Endothelial cell of umbilical vein (primary cell): ENCODE results near the gene HIP1. TPM values are rescaled to one million over a fixed set of nuclear protein-coding genes. Genes with fewer than 3 reads are reported as not detected.

ENCODE experiments used
- BruUV-seq: library from RNA; stranded (reverse); fragments of 400-500 nt; replicated peaks from 2 replicates; lab custom pipeline; 2021; lab: Mats Ljungman, UMichigan
- CTCF ChIA-PET: fragments of 300-600, 350-600 bp; sonication (Branson Sonifier 250); formaldehyde crosslinking; loops from one replicate; lab custom pipeline; 2021; ENCODE audit warnings: antibody characterized with exemption, inconsistent platforms; lab: Charles Lee
- POLR2A ChIA-PET: fragments of 300-600, 350-600 bp; sonication (Branson Sonifier 250); formaldehyde crosslinking; loops from one replicate; lab custom pipeline; 2021; ENCODE audit warnings: antibody characterized with exemption, inconsistent platforms; lab: Charles Lee
- DNase-seq: peaks from one replicate; pipeline ENCODE4 v3.0.0-alpha.2; 2011; ENCODE audit warnings: low read depth, low spot score
- FAIRE-seq: peaks from 2 replicates; lab custom pipeline; 2011; peaks lifted over from hg19 to GRCh38; lab: Jason Lieb, UNC
- H2AFZ ChIP-seq: 2 replicates; pipeline ENCODE4 v1.6.0; 2012; ENCODE audit warnings: low read depth, low read length, control low read depth, inconsistent platforms
- H3K27ac ChIP-seq: 2 replicates; pipeline ENCODE4 v1.5.1; 2011; ENCODE audit warnings: low read depth, mild to moderate bottlenecking, control low read depth, low read length, moderate library complexity; ENCODE audit not compliant: insufficient read depth
- H3K27me3 ChIP-seq, 2 experiments: 2 replicates each; pipeline versions ENCODE4 v1.6.0 to v1.6.1; 2011; ENCODE audit warnings: low read length in 2 of 2, mixed read lengths in 1 of 2; ENCODE audit not compliant: control insufficient read depth in 2 of 2, insufficient read depth in 2 of 2
- H3K36me3 ChIP-seq, 2 experiments: 2 replicates in 1 of 2; 3 replicates in 1 of 2; pipeline ENCODE4 v1.5.1; 2011; ENCODE audit warnings: low read length in 2 of 2, mild to moderate bottlenecking in 1 of 2, moderate library complexity in 1 of 2; ENCODE audit not compliant: control insufficient read depth in 2 of 2, insufficient read depth in 2 of 2; ENCODE audit errors: extremely low read depth in 1 of 2
- H3K4me1 ChIP-seq: 3 replicates; pipeline ENCODE4 v1.5.1; 2011; ENCODE audit warnings: mild to moderate bottlenecking, low read length; ENCODE audit not compliant: control insufficient read depth, insufficient read depth; ENCODE audit errors: extremely low read depth
- H3K4me2 ChIP-seq: 2 replicates; pipeline ENCODE4 v1.6.1; 2011; ENCODE audit warnings: low read length, control low read depth, mixed read lengths; ENCODE audit not compliant: insufficient read depth
- H3K4me3 ChIP-seq, 3 experiments: fragments of 200-600 bp in 1 of 3; sonication (generic), shearing (Covaris generic) in 1 of 3; replicated peaks in 1 of 3; 2 replicates each; pipeline ENCODE4 v1.5.1; 2011 to 2016; ENCODE audit warnings: control low read depth in 3 of 3, low read length in 3 of 3, mild to moderate bottlenecking in 2 of 3, inconsistent platforms in 1 of 3, low read depth in 1 of 3, moderate library complexity in 1 of 3; ENCODE audit not compliant: insufficient read depth in 1 of 3
- H3K79me2 ChIP-seq: 2 replicates; pipeline ENCODE4 v1.6.0; 2012; ENCODE audit warnings: low read length, inconsistent platforms; ENCODE audit not compliant: control insufficient read depth, insufficient read depth
- H3K9ac ChIP-seq: replicated peaks from 2 replicates; pipeline ENCODE3; 2011; ENCODE audit warnings: low read length, control low read depth; ENCODE audit not compliant: insufficient read depth; ENCODE audit errors: extremely low read depth
- H3K9me1 ChIP-seq: replicated peaks from 3 replicates; pipeline ENCODE4 v1.6.0; 2011; ENCODE audit warnings: mild to moderate bottlenecking, low read length; ENCODE audit not compliant: control insufficient read depth, insufficient read depth; ENCODE audit errors: extremely low read depth
- H3K9me3 ChIP-seq: replicated peaks from 2 replicates; pipeline ENCODE4 v1.5.1; 2012; ENCODE audit warnings: low read length, inconsistent platforms; ENCODE audit not compliant: control insufficient read depth, insufficient read depth
- H4K20me1 ChIP-seq: replicated peaks from 2 replicates; pipeline ENCODE3; 2011; ENCODE audit warnings: mild to moderate bottlenecking, low read length; ENCODE audit not compliant: control insufficient read depth, insufficient read depth; ENCODE audit errors: extremely low read depth
- EZH2 ChIP-seq: IDR thresholded peaks from 2 replicates; pipeline ENCODE4 v1.6.1; 2012; ENCODE audit warnings: borderline replicate concordance, low read depth, mild to moderate bottlenecking, moderate library complexity, low read length, inconsistent platforms; ENCODE audit not compliant: severe bottlenecking
- FOS ChIP-seq: IDR thresholded peaks from 2 replicates; pipeline ENCODE4 v1.6.1; 2011; ENCODE audit warnings: mild to moderate bottlenecking, low read length, moderate library complexity, borderline replicate concordance; ENCODE audit not compliant: insufficient read depth
- GATA2 ChIP-seq: IDR thresholded peaks from 2 replicates; pipeline ENCODE4 v1.7.0; 2011; ENCODE audit warnings: low read depth, mild to moderate bottlenecking, moderate library complexity, mixed read lengths, low read length; ENCODE audit not compliant: insufficient read length, insufficient read depth
- MYC ChIP-seq: IDR thresholded peaks from one replicate; pipeline ENCODE4 v1.6.1; 2011; ENCODE audit warnings: mild to moderate bottlenecking, low read depth, low read length
- POLR2A ChIP-seq: IDR thresholded peaks from 2 replicates; pipeline ENCODE4 v1.6.1; 2012; ENCODE audit warnings: low read depth, mild to moderate bottlenecking, control low read depth, low read length
- POLR2AphosphoS5 ChIP-seq: IDR thresholded peaks from 2 replicates; pipeline ENCODE4 v1.6.1; 2012; ENCODE audit warnings: low read depth, mild to moderate bottlenecking, control low read depth, low read length, moderate library complexity; ENCODE audit not compliant: insufficient read depth
- dilution Hi-C: fragments of 300-500 bp; cut with MboI; formaldehyde crosslinking; loops from one replicate; pipeline ENCODE4 v1.15.0; 2019; ENCODE audit warnings: low sequenced_read_pairs; ENCODE audit not compliant: extremely low pct_ligation_motif_present
- intact Hi-C: fragments of 100-400 bp; cut with micrococcal nuclease; formaldehyde crosslinking; loops from one replicate; pipeline ENCODE4 v1.10.0; 2022
- polyA plus RNA-seq, 4 experiments: library from polyadenylated mRNA; depleted of rRNA in 3 of 4; stranded (reverse) in 3 of 4; unstranded in 1 of 4; fragments of >200 nt; gene quantifications; 2 replicates each; pipeline versions ENCODE4 v1.2.1 to v1.2.3, GENCODE V29; 2011 to 2012; ENCODE audit warnings: missing spikeins in 1 of 4
- total RNA-seq: library from RNA; stranded (reverse); gene quantifications from 2 replicates; pipeline ENCODE4 v1.2.3, GENCODE V29; 2021
- TF ChIP-seq, protein P1 (sequence below): IDR thresholded peaks from 2 replicates; pipeline ENCODE4 v1.6.1; 2011; ENCODE audit not compliant: insufficient read depth, insufficient read length

The HIP1 gene
- total and polyA plus RNA-seq, 2 donors (not counting 3 experiments of a cell fraction or from before 2014, with no cell fraction given), result 23.7 to 47.6 TPM

DNA sequence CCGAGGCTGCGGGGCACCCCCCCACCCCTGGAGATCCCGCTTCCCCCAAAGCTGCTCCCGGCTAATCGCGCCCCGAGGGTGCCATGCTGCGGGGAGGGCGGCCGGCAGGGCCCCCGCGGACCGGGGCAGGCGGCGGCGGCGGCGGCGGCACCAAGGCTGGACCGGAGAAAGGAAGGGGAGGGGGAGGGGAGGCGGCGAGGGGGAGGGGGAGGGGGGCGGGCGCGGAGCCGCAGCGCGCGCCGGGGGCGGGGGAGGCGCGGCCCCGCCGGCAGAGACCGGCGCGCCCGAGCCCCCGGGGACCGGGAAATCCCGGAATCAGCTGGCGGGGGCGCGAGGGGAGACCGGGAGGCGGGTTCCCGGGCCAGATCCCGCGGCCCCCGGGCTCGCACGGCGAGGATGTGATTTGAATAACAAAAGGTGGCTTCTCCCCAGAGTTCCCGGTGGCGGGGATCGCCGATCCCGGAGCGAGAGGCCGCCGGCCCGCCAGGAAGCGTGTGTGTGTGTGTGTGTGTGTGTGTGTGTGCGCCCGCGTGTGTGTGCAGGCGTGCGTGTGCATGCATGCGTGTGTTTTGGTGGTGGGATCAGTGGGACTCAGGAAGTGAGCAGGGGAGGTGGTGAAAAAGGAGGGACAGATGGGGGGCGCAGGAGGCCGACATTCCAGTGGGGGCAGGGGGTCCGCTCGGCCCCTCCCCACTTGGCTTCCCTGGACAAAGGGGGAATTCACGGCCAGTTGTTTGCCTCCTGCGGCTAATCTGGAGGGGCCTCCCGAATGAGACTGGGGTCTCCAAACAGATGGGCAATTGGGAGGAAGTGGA is 99.5 kb downstream of the HIP1 start:
- FAIRE-seq, result peak; percentile 68
- ChIA-PET POLR2A (interaction anchor here (0.6 kb wide), 1 partner anchor 101 kb away, joined by 3 read pairs; no protein-coding TSS in a partner anchor), CTCF (interaction anchor here (2.1 kb wide), 1 partner anchor 123 kb away, joined by 10 read pairs; no protein-coding TSS in a partner anchor)
- Histone ChIP-seq H3K27ac (peak overlapping the region; percentile 53), H3K9me3 (no peaks in the 10 kb centered on the region), H2AFZ (peak overlapping the region; percentile 91), H3K36me3 (no peaks in the 10 kb centered on the region), H3K4me3 (peak overlapping the region; percentile 56 to 88 (median 57)), H3K27me3 (no peaks in the 10 kb centered on the region), H3K4me1 (peaks cover 11% of the 10 kb centered on the region), H4K20me1 (no peaks in the 10 kb centered on the region), H3K79me2 (no peaks in the 10 kb centered on the region), H3K9ac (peak overlapping the region; percentile 63), H3K4me2 (peak overlapping the region; percentile 59), H3K9me1 (no peaks in the 10 kb centered on the region)
- intact Hi-C loops, result loop anchor here (2.0 to 10.0 kb wide), 3 partner anchors 38 to 114 kb away; partner anchors contain the start of gene HIP1
- TF ChIP-seq POLR2A (peak; percentile 13), EZH2 (no peak), MYC (peak; percentile 48), GATA2 (no peak), POLR2AphosphoS5 (peak; percentile 16), FOS (no peak)
- TF ChIP-seq, protein P1, sequence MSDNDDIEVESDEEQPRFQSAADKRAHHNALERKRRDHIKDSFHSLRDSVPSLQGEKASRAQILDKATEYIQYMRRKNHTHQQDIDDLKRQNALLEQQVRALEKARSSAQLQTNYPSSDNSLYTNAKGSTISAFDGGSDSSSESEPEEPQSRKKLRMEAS, result no peak
- BruUV-seq, result no TSS peak
- dilution Hi-C loops, result no loop called here
- DNase-seq, result peak; percentile 44
